GM12801 (cell line): ENCODE results near the gene EMC8.

Experiments used
- CTCF ChIP-seq: IDR thresholded peaks from one replicate; pipeline ENCODE4 v1.5.1; 2011; ENCODE audit warnings: control low read depth; ENCODE audit not compliant: insufficient read length; ENCODE audit errors: extremely low read depth

Gene EMC8

DNA sequence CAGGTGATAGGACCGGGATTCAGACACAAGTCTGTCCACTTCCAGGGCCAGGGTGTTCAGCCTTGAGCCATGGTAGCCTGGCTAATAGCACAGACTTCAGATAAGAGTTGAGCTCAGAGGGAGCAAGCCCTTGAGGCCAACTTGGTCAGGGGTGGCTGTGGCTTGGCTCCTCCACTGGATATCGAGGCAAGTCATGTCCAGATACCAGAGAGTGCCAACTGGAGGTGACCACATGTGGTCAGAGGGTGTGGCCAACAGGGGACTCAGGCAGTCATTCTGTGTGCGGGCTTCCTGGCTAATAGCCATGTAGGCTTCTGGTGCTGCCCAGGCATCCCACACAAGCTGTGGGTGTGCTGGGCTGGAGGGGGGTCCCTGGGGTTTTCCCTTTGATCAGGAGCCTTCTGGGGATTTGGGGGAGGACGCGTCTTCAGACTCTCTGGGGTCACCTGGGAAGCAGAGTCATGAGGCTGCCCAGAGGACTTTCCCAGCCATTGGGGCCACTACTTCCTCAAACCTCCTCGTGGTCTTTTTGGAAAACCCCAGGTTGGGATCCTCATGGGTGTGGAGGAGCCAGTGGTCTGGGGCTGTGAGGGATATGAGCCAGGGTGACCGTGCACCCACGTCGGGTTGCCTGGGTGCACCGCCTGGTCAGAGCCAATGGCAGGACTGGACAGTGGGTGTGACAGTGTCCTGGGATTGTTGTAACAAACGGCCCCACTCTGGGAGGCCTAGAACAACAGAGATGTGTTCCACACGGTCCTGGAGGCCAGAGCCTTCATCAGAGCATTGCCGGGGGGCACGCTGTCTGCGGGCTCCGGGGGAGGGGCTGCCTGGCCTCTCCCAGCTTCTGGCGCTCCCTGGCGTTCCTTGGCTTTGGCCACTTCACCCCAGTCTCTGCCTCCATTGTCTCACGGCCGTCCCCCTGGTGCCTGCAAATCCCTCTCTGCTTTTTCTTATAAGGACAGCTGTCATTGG lies 25.1 kb upstream of the EMC8 start:
- TF ChIP-seq CTCF, result no peak

GRCh38 chr16:85823328-85823920 lies 24.1 kb upstream of the EMC8 start:
- TF ChIP-seq CTCF, result no peak

GRCh38 chr16:85822145-85822544 lies 22.8 kb upstream of the EMC8 start:
- no peak for TF ChIP-seq CTCF

- TF ChIP-seq CTCF, result peak; percentile 45
Observed at GRCh38 chr16:85821390-85822135, 22.2 kb upstream of the EMC8 start.

- no peak for TF ChIP-seq CTCF
Observed at GRCh38 chr16:85820604-85821372, 21.4 kb upstream of the EMC8 start.

- TF ChIP-seq CTCF, result no peak
Observed at GRCh38 chr16:85819771-85820170, 20.4 kb upstream of the EMC8 start.
